Measurements from ENCODE around the gene RICTOR.
"Not testable (repeated sequence)": the region's sequence is repeated elsewhere in the genome, so short reads cannot be mapped to it uniquely, and the experiment has no call there.

Gene RICTOR

GRCh38 chr5:39009280-39009679 lies 64.9 kb downstream of the RICTOR start:
- DNase-seq, result no peak

GRCh38 chr5:39006650-39007049 lies 67.5 kb downstream of the RICTOR start:
- no peak for DNase-seq

- DNase-seq, result no peak
Observed at GRCh38 chr5:39005566-39006232, 68.5 kb downstream of the RICTOR start.

- DNase-seq, result no peak
Observed at GRCh38 chr5:39001683-39002082, 72.5 kb downstream of the RICTOR start.

GRCh38 chr5:38999037-38999436 lies 75.2 kb downstream of the RICTOR start:
- DNase-seq, result no peak

GRCh38 chr5:38997591-38997990 lies 76.6 kb downstream of the RICTOR start:
- DNase-seq, result no peak

GRCh38 chr5:38996123-38996522 lies 78.1 kb downstream of the RICTOR start:
- no peak for DNase-seq

GRCh38 chr5:38994324-38994927 lies 79.8 kb downstream of the RICTOR start:
- peak; percentile 61 to 72 (median 64) for DNase-seq

GRCh38 chr5:38989974-38990719 lies 84.1 kb downstream of the RICTOR start:
- DNase-seq, result not testable (repeated sequence)

GRCh38 chr5:38985909-38986452 lies 88.2 kb downstream of the RICTOR start:
- no peak for DNase-seq

GRCh38 chr5:38979535-38979934 lies 94.7 kb downstream of the RICTOR start:
- no peak for DNase-seq

- no peak for DNase-seq
Observed at GRCh38 chr5:38978036-38978435, 96.2 kb downstream of the RICTOR start.

GRCh38 chr5:38968665-38969064 lies 105.5 kb downstream of the RICTOR start:
- no peak for DNase-seq

- no peak for DNase-seq
Observed at GRCh38 chr5:38961691-38962090, 112.5 kb downstream of the RICTOR start.

- no peak for DNase-seq
Observed at GRCh38 chr5:38953426-38954012, 120.7 kb downstream of the RICTOR start.

GRCh38 chr5:38948501-38948900 lies 125.7 kb downstream of the RICTOR start:
- no peak for DNase-seq

- DNase-seq, result no peak
Observed at GRCh38 chr5:38944282-38944681, 129.9 kb downstream of the RICTOR start.

GRCh38 chr5:38941912-38942311 lies 132.3 kb downstream of the RICTOR start:
- DNase-seq, result no peak

- no peak for DNase-seq
Observed at GRCh38 chr5:38940230-38940858, 133.9 kb downstream of the RICTOR start.

GRCh38 chr5:38938973-38939372 lies 135.2 kb downstream of the RICTOR start:
- no peak for DNase-seq

- no peak for DNase-seq
Observed at GRCh38 chr5:38938424-38938823, 135.8 kb downstream of the RICTOR start.

GRCh38 chr5:38936269-38936668 lies 137.9 kb downstream of the RICTOR start:
- no peak for DNase-seq

GRCh38 chr5:38935437-38935836 lies 138.8 kb downstream of the RICTOR start:
- no peak for DNase-seq
